C4-2B (cell line): ENCODE results near the gene ETV6.
"Not testable (repeated sequence)": the region's sequence is repeated elsewhere in the genome, so short reads cannot be mapped to it uniquely, and the experiment has no call there.

Experiments
- ZFX ChIP-seq: fragments of 450-650 bp; IDR thresholded peaks from 2 replicates; pipeline ENCODE4 v1.6.1; 2017
- TF ChIP-seq, protein P1 (sequence below): fragments of 450-650 bp; conservative IDR thresholded peaks from 2 replicates; pipeline ENCODE4 v1.5.1; 2017; ENCODE audit warnings: mild to moderate bottlenecking

DNA sequence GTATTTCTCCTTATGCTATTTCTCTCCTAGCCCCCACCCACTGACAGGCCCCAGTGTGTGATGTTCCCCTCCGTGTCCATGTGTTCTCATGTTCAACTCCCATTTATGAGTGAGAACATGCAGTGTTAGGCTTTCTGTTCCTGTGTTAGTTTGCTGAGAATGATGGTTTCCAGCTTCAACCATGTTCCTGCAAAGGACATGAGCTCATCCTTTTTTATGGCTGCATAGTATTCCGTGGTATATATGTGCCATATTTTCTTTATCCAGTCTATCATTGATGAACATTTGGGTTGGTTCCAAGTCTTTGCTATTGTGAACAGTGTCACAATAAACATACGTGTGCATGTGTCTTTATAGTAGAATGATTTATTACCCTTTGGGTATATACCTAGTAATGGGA lies 32.2 kb downstream of the ETV6 start:
- TF ChIP-seq, protein P1, sequence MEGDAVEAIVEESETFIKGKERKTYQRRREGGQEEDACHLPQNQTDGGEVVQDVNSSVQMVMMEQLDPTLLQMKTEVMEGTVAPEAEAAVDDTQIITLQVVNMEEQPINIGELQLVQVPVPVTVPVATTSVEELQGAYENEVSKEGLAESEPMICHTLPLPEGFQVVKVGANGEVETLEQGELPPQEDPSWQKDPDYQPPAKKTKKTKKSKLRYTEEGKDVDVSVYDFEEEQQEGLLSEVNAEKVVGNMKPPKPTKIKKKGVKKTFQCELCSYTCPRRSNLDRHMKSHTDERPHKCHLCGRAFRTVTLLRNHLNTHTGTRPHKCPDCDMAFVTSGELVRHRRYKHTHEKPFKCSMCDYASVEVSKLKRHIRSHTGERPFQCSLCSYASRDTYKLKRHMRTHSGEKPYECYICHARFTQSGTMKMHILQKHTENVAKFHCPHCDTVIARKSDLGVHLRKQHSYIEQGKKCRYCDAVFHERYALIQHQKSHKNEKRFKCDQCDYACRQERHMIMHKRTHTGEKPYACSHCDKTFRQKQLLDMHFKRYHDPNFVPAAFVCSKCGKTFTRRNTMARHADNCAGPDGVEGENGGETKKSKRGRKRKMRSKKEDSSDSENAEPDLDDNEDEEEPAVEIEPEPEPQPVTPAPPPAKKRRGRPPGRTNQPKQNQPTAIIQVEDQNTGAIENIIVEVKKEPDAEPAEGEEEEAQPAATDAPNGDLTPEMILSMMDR = not testable (repeated sequence)
- not testable (repeated sequence) for TF ChIP-seq ZFX
